GM23248 (cell line): ENCODE data around the gene SAPCD2. TPM values are rescaled to one million over a fixed set of nuclear protein-coding genes. Genes with fewer than 3 reads are reported as not detected.

Experiments used
- DNase-seq: peaks from one replicate; pipeline ENCODE4 v3.0.0-alpha.2; 2015
- H2AFZ ChIP-seq: fragments of 200-600 bp; sonication (generic); 2 replicates; pipeline ENCODE4 v1.6.1; 2016; ENCODE audit warnings: antibody characterized with exemption
- H3F3A ChIP-seq: fragments of 200-600 bp; sonication (generic); 2 replicates; pipeline ENCODE4 v1.6.1; 2016; ENCODE audit warnings: mild to moderate bottlenecking, antibody characterized with exemption, mixed run types; ENCODE audit not compliant: insufficient read depth
- H3K27ac ChIP-seq: fragments of 200-600 bp; sonication (generic); 2 replicates; pipeline ENCODE4 v1.5.1; 2016; ENCODE audit warnings: mild to moderate bottlenecking
- H3K27me3 ChIP-seq: fragments of 200-600 bp; sonication (generic); replicated peaks from 2 replicates; pipeline ENCODE4 v1.6.1; 2016; ENCODE audit warnings: mild to moderate bottlenecking; ENCODE audit not compliant: insufficient read depth
- H3K36me3 ChIP-seq: fragments of 200-600 bp; sonication (generic); 2 replicates; pipeline ENCODE4 v1.6.1; 2016; ENCODE audit warnings: low read depth, mild to moderate bottlenecking
- H3K4me1 ChIP-seq: fragments of 200-600 bp; sonication (generic); 2 replicates; pipeline ENCODE4 v1.6.1; 2016; ENCODE audit warnings: mild to moderate bottlenecking; ENCODE audit not compliant: insufficient read depth
- H3K4me2 ChIP-seq: fragments of 200-600 bp; sonication (generic); one replicate; pipeline ENCODE4 v1.6.1; 2016; ENCODE audit warnings: mild to moderate bottlenecking; ENCODE audit not compliant: unreplicated experiment
- H3K4me3 ChIP-seq: fragments of 200-600 bp; sonication (generic); 2 replicates; pipeline ENCODE4 v1.5.1; 2016; ENCODE audit warnings: mild to moderate bottlenecking
- H3K79me2 ChIP-seq: fragments of 200-600 bp; sonication (generic); 2 replicates; pipeline ENCODE4 v1.6.1; 2016; ENCODE audit warnings: mild to moderate bottlenecking; ENCODE audit not compliant: insufficient read depth
- H3K9ac ChIP-seq: fragments of 200-600 bp; sonication (generic); 2 replicates; pipeline ENCODE4 v1.6.1; 2016; ENCODE audit warnings: mild to moderate bottlenecking
- H3K9me2 ChIP-seq: fragments of 200-600 bp; sonication (generic); 2 replicates; pipeline ENCODE4 v1.6.1; 2016; ENCODE audit warnings: mixed run types, mild to moderate bottlenecking, moderate library complexity; ENCODE audit not compliant: insufficient read depth
- H3K9me3 ChIP-seq: fragments of 200-600 bp; sonication (generic); one replicate; pipeline ENCODE4 v1.6.1; 2017; ENCODE audit warnings: low read depth
- H4K20me1 ChIP-seq: fragments of 200-600 bp; sonication (generic); 2 replicates; pipeline ENCODE4 v1.6.0; 2016; ENCODE audit not compliant: insufficient read depth
- EZH2 ChIP-seq: fragments of 200-600 bp; sonication (generic); IDR thresholded peaks from 2 replicates; pipeline ENCODE4 v1.6.1; 2018; ENCODE audit warnings: antibody characterized with exemption, mild to moderate bottlenecking; ENCODE audit not compliant: insufficient read depth, poor library complexity, severe bottlenecking
- EZH2phosphoT487 ChIP-seq: fragments of 200-600 bp; sonication (generic); IDR thresholded peaks from 2 replicates; pipeline ENCODE4 v1.6.1; 2018; ENCODE audit warnings: antibody characterized with exemption, moderate library complexity, mild to moderate bottlenecking, low read depth; ENCODE audit not compliant: insufficient read depth
- WGBS, 2 experiments: methylation state at CpG; one replicate each; pipeline ENCODE4 v1.1.6; 2015 to 2017; ENCODE audit warnings: low lambda C conversion rate in 2 of 2, low coverage in 1 of 2; ENCODE audit errors: missing lambda C conversion rate in 2 of 2; 5-methylcytosine and 5-hydroxymethylcytosine counted together
- in situ Hi-C: fragments of 300-500 bp; cut with MboI; formaldehyde crosslinking; loops from 2 replicates; pipeline ENCODE4 v1.15.0; 2020
- polyA plus RNA-seq: library from polyadenylated mRNA; unstranded; fragments of >200 nt; fragmentation: Nextera tagmentation; extraction: Ambion mirVana; gene quantifications from 2 replicates; pipeline ENCODE4 v1.2.1, GENCODE V29; 2016
- total RNA-seq: library from RNA; depleted of rRNA; stranded (reverse); fragments of >200 nt; shearing (Covaris generic); gene quantifications from 2 replicates; pipeline ENCODE4 v1.2.3, GENCODE V29; 2014

The SAPCD2 gene
- total and polyA plus RNA-seq, 2 experiments from 2014 or later: 0.88 to 5.4 TPM

DNA sequence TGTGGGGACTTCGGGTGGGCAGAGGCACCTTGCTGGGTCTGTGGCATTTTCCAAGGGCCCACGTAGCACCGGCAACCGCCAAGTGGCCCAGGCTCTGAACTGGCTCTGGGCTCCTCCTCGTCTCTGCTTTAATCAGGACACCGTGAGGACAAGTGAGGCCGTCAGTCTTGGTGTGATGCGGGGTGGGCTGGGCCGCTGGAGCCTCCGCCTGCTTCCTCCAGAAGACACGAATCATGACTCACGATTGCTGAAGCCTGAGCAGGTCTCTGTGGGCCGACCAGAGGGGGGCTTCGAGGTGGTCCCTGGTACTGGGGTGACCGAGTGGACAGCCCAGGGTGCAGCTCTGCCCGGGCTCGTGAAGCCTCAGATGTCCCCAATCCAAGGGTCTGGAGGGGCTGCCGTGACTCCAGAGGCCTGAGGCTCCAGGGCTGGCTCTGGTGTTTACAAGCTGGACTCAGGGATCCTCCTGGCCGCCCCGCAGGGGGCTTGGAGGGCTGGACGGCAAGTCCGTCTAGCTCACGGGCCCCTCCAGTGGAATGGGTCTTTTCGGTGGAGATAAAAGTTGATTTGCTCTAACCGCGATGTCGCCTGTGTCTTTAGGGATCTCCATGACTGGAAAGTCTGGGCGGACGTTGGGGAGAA is 38.4 kb upstream of the SAPCD2 start:
- TF ChIP-seq EZH2: no peak
- TF ChIP-seq EZH2phosphoT487: no peak
- no peaks in the 10 kb centered on the region for H3F3A ChIP-seq
- no peaks in the 10 kb centered on the region for H3K9me3 ChIP-seq
- in situ Hi-C loops: loop anchor here (25.0 kb wide), 1 partner anchor 304 kb away; the partner anchor contains the start of genes EXD3 and NOXA1
- no peaks in the 10 kb centered on the region for H3K4me1 ChIP-seq
- no peak overlapping the region for H3K4me2 ChIP-seq
- H3K9me2 ChIP-seq: no peaks in the 10 kb centered on the region
- no peaks in the 10 kb centered on the region for H3K79me2 ChIP-seq
- no peaks in the 10 kb centered on the region for H4K20me1 ChIP-seq
- WGBS, 2 experiments: 87 to 89% methylated on average over 28 to 29 of the region's 29 CpGs
- no peak overlapping the region for H3K27ac ChIP-seq
- H2AFZ ChIP-seq: no peak overlapping the region
- no peaks in the 10 kb centered on the region for H3K36me3 ChIP-seq
- no peak for DNase-seq
- no peak overlapping the region for H3K9ac ChIP-seq
- H3K4me3 ChIP-seq: no peak overlapping the region
- no peaks in the 10 kb centered on the region for H3K27me3 ChIP-seq

- H3K27me3 ChIP-seq: no peaks in the 10 kb centered on the region
- no peaks in the 10 kb centered on the region for H3K79me2 ChIP-seq
- WGBS, 2 experiments: 95 to 96% methylated on average over 17 of the region's 17 CpGs
- DNase-seq: no peak
- no peak overlapping the region for H3K27ac ChIP-seq
- TF ChIP-seq EZH2phosphoT487 (no peak), EZH2 (no peak)
- H3K4me1 ChIP-seq: no peaks in the 10 kb centered on the region
- H3K9me3 ChIP-seq: no peaks in the 10 kb centered on the region
- no peaks in the 10 kb centered on the region for H3K9me2 ChIP-seq
- no peaks in the 10 kb centered on the region for H3F3A ChIP-seq
- H3K9ac ChIP-seq: no peak overlapping the region
- no peak overlapping the region for H3K4me2 ChIP-seq
- no peak overlapping the region for H3K4me3 ChIP-seq
- no peaks in the 10 kb centered on the region for H4K20me1 ChIP-seq
- H3K36me3 ChIP-seq: no peaks in the 10 kb centered on the region
- H2AFZ ChIP-seq: no peak overlapping the region
- in situ Hi-C loops: loop anchor here (25.0 kb wide), 1 partner anchor 304 kb away; the partner anchor contains the start of genes EXD3 and NOXA1
Observed at GRCh38 chr9:137107982-137108381, 37.6 kb upstream of the SAPCD2 start.

- Histone ChIP-seq H3K36me3 (no peaks in the 10 kb centered on the region; the same call in 1 of the 2 replicates), H3F3A (no peaks in the 10 kb centered on the region), H3K4me2 (no peak overlapping the region), H3K9ac (no peak overlapping the region), H4K20me1 (no peaks in the 10 kb centered on the region), H3K27me3 (no peaks in the 10 kb centered on the region), H3K9me2 (no peaks in the 10 kb centered on the region), H3K4me3 (no peak overlapping the region), H2AFZ (no peak overlapping the region), H3K4me1 (no peaks in the 10 kb centered on the region), H3K27ac (no peak overlapping the region), H3K79me2 (no peaks in the 10 kb centered on the region), H3K9me3 (no peaks in the 10 kb centered on the region)
- in situ Hi-C loops: loop anchor here (25.0 kb wide), 1 partner anchor 305 kb away; the partner anchor contains the start of genes EXD3 and NOXA1
- WGBS, 2 experiments: 90 to 92% methylated on average over 24 to 27 of the region's 27 CpGs
- no peak for DNase-seq
- no peak for TF ChIP-seq EZH2phosphoT487
- TF ChIP-seq EZH2: no peak
Observed at GRCh38 chr9:137107312-137107921, 37.1 kb upstream of the SAPCD2 start.

GRCh38 chr9:137106662-137107250 is 36.4 kb upstream of the SAPCD2 start:
- Histone ChIP-seq H3K9me2 (no peaks in the 10 kb centered on the region), H4K20me1 (no peaks in the 10 kb centered on the region)
- in situ Hi-C loops: loop anchor here (25.0 kb wide), 1 partner anchor 306 kb away; the partner anchor contains the start of genes EXD3 and NOXA1

More at GRCh38 chr9:137106662-137107250, 36.4 kb upstream of the SAPCD2 start:
- Histone ChIP-seq H3K4me3 (no peak overlapping the region), H2AFZ (no peak overlapping the region), H3K9me3 (no peaks in the 10 kb centered on the region), H3K79me2 (no peaks in the 10 kb centered on the region), H3K27me3 (no peaks in the 10 kb centered on the region), H3F3A (no peaks in the 10 kb centered on the region), H3K9ac (no peak overlapping the region), H3K27ac (no peak overlapping the region), H3K36me3 (no peaks in the 10 kb centered on the region; the same call in 1 of the 2 replicates), H3K4me1 (no peaks in the 10 kb centered on the region), H3K4me2 (no peak overlapping the region)
- DNase-seq: no peak
- WGBS, 2 experiments: 89% methylated on average over 18 to 27 of the region's 27 CpGs
- TF ChIP-seq EZH2phosphoT487: no peak
- no peak for TF ChIP-seq EZH2
